ENCODE results near the gene FLNB. TPM values are rescaled to one million over a fixed set of nuclear protein-coding genes. Genes with fewer than 3 reads are reported as not detected.

FLNB gene
- total and polyA plus RNA-seq, 10 of the 15 experiments (the other 5 are each of a cell fraction or from before 2014, with no cell fraction given), result 13.6 to 51.8 (median 26.4) TPM

DNA sequence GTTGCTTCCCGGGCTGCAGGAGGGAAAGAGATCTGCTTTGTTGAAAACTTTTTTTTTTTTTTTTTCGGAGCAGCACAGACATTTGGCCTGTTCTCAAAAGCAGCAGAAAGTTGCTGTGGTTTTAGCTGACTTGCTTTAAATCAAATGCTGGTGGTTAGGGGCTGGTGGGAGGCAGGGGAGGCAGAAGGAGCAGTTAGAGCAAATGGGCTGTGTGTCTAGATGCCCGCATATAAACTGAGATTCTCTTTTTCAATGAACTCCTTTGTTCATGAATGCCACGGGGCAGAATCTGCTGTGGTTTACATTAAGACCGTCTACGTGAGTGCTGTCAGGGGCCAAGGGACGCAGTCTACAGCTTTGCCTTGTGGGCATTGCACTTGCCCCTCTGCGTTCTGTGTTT is 95.9 kb downstream of the FLNB start:
- no peak overlapping the region for H3K9ac ChIP-seq (ENCODE audit: control insufficient read depth, insufficient read depth, low read length)
- H4K20me1 ChIP-seq (ENCODE audit: control insufficient read depth, insufficient read depth), result no peaks in the 10 kb centered on the region
- 82% methylated on average over 8 of the region's 8 CpGs for WGBS (ENCODE audit: insufficient coverage, insufficient replicate concordance, low lambda C conversion rate, missing lambda C conversion rate)
- FAIRE-seq (no peak), ATAC-seq (no peak), DNase-seq (ENCODE audit: low read depth, low spot score) (no peak)
- SMC1A ChIA-PET (ENCODE audit: uncharacterized antibody, unreplicated experiment), result interaction anchor here (0.7 to 2.1 kb wide), 2 partner anchors 10 to 136 kb away, joined by 4 to 5 read pairs; no protein-coding TSS in a partner anchor
- H3K9me3 ChIP-seq (replicated peaks; ENCODE audit: control insufficient read depth, insufficient read depth, low read length), result no peaks in the 10 kb centered on the region
- no peak overlapping the region for H3K4me2 ChIP-seq (ENCODE audit: control insufficient read depth, insufficient read depth)
- no peak overlapping the region for H3K4me3 ChIP-seq
- H3K36me3 ChIP-seq (ENCODE audit: control insufficient read depth in 2 of 2, insufficient read depth in 2 of 2, low read length in 1 of 2), result peaks cover 16 to 17% of the 10 kb centered on the region in 2 experiments; a peak in 3 of 4 replicates
- CTCF ChIA-PET, result interaction anchor here (0.7 kb wide), 1 partner anchor 41 kb away, joined by 3 read pairs; no protein-coding TSS in a partner anchor
- TF ChIP-seq RCOR1 (conservative IDR thresholded peaks at IDR 0.05; ENCODE audit: low read depth, low read length) (no peak), SUPT20H (IDR thresholded peaks at IDR 0.05; ENCODE audit: borderline replicate concordance, control insufficient read depth, low read depth, low read length) (no peak), TCF3 (IDR thresholded peaks at IDR 0.05; ENCODE audit: borderline replicate concordance, insufficient read depth, low read depth, low read length) (no peak), BHLHE40 (IDR thresholded peaks at IDR 0.05; ENCODE audit: borderline replicate concordance in 1 of 2, low read depth in 2 of 2, low read length in 1 of 2) (no peak), HDGF (IDR thresholded peaks at IDR 0.05) (no peak), KDM1A (IDR thresholded peaks at IDR 0.05; ENCODE audit: borderline replicate concordance) (no peak), FOXM1 (IDR thresholded peaks at IDR 0.05; ENCODE audit: low read depth, low read length) (no peak), KAT2A (conservative IDR thresholded peaks at IDR 0.05; ENCODE audit: control insufficient read depth, low read depth, low read length) (no peak)
- TF ChIP-seq, protein P1, sequence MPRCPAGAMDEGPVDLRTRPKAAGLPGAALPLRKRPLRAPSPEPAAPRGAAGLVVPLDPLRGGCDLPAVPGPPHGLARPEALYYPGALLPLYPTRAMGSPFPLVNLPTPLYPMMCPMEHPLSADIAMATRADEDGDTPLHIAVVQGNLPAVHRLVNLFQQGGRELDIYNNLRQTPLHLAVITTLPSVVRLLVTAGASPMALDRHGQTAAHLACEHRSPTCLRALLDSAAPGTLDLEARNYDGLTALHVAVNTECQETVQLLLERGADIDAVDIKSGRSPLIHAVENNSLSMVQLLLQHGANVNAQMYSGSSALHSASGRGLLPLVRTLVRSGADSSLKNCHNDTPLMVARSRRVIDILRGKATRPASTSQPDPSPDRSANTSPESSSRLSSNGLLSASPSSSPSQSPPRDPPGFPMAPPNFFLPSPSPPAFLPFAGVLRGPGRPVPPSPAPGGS (IDR thresholded peaks at IDR 0.05; ENCODE audit: borderline replicate concordance, insufficient read depth, low read depth, low read length, poor library complexity, severe bottlenecking), result no peak
- POLR2A ChIA-PET, result no interaction called here
- BruUV-seq (replicated peaks), result no TSS peak
- no peak overlapping the region for H2AFZ ChIP-seq (ENCODE audit: control insufficient read depth, low read depth, low read length)
- in situ Hi-C loops (cut with MboI) (no loop called here), intact Hi-C loops (cut with micrococcal nuclease; ENCODE audit: unreplicated experiment) (no loop called here)
- RAD21 ChIA-PET (ENCODE audit: unreplicated experiment), result no interaction called here
- H3K27ac ChIP-seq (ENCODE audit: control insufficient read depth, insufficient read depth), result no peak overlapping the region
- H3K27me3 ChIP-seq (replicated peaks in 1 of 2; ENCODE audit: control insufficient read depth in 2 of 2, insufficient read depth in 2 of 2, low read length in 1 of 2), result no peaks in the 10 kb centered on the region
- H3K4me1 ChIP-seq (ENCODE audit: control insufficient read depth, insufficient read depth, low read length), result no peaks in the 10 kb centered on the region
- no peaks in the 10 kb centered on the region for H3K79me2 ChIP-seq (ENCODE audit: control insufficient read depth, insufficient read depth, low read length)

All from GM12878 (cell line).